GM19452 (cell line): ENCODE measurements around the gene IP6K2.
"Not testable (repeated sequence)": the region's sequence is repeated elsewhere in the genome, so short reads cannot be mapped to it uniquely, and the experiment has no call there.

ENCODE experiments used
- ATAC-seq: cut with Tn5 transposase; IDR thresholded peaks from one replicate; pipeline ENCODE4 v1.9.1; 2021; ENCODE audit not compliant: unreplicated experiment

The IP6K2 gene

GRCh38 chr3:48716982-48717746 is at the start of gene IP6K2:
TSS of gene IP6K2 (minus strand) at chr3:48717221. CDS start at chr3:48695291, 21,930 bp downstream.
- ATAC-seq: peak; percentile 97

- no peak for ATAC-seq
Observed at GRCh38 chr3:48765376-48765775, 48.4 kb upstream of the IP6K2 start.

GRCh38 chr3:48762816-48763215 is 45.8 kb upstream of the IP6K2 start:
- no peak for ATAC-seq

GRCh38 chr3:48759991-48760540 is 43.0 kb upstream of the IP6K2 start:
- not testable (repeated sequence) for ATAC-seq

GRCh38 chr3:48759531-48759930 is 42.5 kb upstream of the IP6K2 start:
- ATAC-seq: not testable (repeated sequence)

GRCh38 chr3:48759071-48759470 is 42.0 kb upstream of the IP6K2 start:
- no peak for ATAC-seq

GRCh38 chr3:48756640-48757039 is 39.6 kb upstream of the IP6K2 start:
- no peak for ATAC-seq

GRCh38 chr3:48750856-48751255 is 33.8 kb upstream of the IP6K2 start:
- no peak for ATAC-seq

GRCh38 chr3:48748754-48749153 is 31.7 kb upstream of the IP6K2 start:
- ATAC-seq: no peak

- no peak for ATAC-seq
Observed at GRCh38 chr3:48747706-48748105, 30.7 kb upstream of the IP6K2 start.

- no peak for ATAC-seq
Observed at GRCh38 chr3:48747015-48747615, 30.1 kb upstream of the IP6K2 start.

- ATAC-seq: no peak
Observed at GRCh38 chr3:48743773-48744172, 26.8 kb upstream of the IP6K2 start.

- not testable (repeated sequence) for ATAC-seq
Observed at GRCh38 chr3:48741226-48741625, 24.2 kb upstream of the IP6K2 start.

- ATAC-seq: no peak
Observed at GRCh38 chr3:48739955-48740823, 23.2 kb upstream of the IP6K2 start.

- ATAC-seq: no peak
Observed at GRCh38 chr3:48739617-48739954, 22.6 kb upstream of the IP6K2 start.

GRCh38 chr3:48738926-48739616 is 22.1 kb upstream of the IP6K2 start:
- no peak for ATAC-seq

GRCh38 chr3:48738144-48738536 is 21.1 kb upstream of the IP6K2 start:
- ATAC-seq: no peak

GRCh38 chr3:48735075-48735767 is 18.2 kb upstream of the IP6K2 start:
- ATAC-seq: not testable (repeated sequence)

- not testable (repeated sequence) for ATAC-seq
Observed at GRCh38 chr3:48734541-48734940, 17.5 kb upstream of the IP6K2 start.
